Hematopoietic multipotent progenitor cell treated with erythropoietin and hydrocortisone succinate and interleukin-3 and kit ligand, for 17 days (in vitro differentiated cells): ENCODE measurements around the gene SYMPK.

Experiments used
- DNase-seq: peaks from one replicate; pipeline ENCODE4 v3.0.0-alpha.2; 2015; ENCODE audit warnings: low spot score

The SYMPK gene

DNA sequence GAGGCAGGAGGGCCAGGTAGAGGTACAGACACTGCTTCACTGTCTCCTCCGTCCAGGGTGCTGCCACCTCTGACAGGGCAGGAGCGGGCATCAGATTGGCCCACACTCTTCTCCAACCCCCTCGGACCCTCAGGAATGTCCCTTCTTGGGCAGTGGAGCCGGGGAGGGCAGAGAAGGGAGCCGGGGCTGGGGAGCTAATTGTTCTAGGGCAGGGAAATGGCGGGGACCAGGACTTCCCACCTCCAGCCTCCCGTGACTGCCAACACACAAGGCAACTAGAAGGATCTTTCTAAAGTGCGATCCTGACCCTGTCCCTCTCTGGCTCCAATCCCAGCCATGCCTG lies 37.7 kb downstream of the SYMPK start:
- DNase-seq = no peak

DNA sequence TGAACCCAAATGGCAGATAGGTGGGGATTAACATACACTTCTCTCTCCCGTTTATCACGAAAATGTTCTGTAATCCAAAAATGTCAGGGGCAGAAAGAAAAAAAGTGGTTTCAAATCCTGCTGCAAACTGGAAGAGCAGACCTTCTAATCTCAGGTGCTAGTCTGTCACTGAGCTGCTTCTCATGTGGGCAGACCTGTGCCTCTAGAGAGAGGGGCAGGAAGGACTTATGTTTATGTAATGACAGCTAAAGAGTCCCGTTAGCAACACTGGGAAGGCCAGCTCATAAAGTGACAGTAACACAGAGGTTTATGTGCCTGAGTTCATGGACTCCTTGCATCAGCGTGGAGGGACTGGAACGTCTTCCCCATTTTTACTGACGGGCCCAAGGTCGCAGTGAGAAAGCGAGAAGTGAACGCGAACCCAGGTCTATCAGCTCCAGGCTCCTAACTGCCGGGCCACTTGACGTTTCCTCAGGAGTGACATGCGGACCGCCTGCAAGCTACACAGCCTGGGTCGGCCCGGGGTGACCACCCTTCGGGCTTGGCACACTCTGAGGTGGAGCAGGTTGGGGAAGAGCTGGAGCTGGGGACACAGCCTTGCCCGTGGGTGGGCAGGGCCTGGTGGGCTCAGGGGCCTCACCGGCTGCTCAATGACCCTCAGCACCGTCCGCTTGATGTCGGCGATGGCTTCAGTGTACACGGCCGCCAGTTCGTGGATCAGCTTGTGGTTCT lies 38.2 kb downstream of the SYMPK start:
- no peak for DNase-seq

DNA sequence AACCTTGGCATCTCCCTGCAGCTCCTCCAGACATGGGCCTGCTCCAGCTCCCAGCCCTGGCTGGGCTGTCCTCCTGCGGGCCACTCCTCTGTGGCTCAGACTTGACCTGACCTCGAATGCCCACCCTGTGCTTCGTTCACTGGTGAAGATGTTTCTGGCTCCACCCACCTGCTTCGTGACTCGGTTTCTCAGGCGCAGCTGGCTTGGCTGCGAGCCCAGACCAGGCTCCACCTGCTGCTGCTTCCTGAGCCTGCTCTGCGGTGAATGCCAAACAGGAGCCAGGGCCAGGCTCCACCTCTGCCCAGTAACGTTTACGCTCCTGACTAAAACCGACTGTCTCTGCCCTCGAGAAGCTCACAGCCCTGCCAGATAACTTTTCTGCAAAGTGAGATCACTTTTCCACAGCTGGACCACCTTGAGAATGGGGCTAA lies 38.9 kb downstream of the SYMPK start:
- no peak for DNase-seq

DNA sequence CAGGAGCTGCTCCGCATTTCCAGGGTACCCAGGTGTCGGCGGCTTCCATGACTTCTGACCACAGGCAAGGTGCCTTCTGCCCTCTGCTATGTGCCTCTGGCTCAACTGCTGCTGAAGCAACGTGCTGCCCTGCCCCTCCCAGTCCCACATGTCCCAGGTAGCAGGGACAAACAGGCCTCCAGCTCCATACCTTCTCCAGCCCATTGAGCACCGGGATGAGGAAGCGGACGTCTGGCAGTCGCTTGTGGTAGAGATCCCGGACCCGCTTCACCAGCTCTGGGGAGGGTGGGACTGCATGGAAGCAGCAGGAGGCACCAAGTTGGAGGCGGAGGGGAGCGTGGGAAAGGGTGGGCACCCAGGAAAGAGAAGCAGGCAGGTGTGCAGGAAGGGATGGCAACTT lies 39.8 kb downstream of the SYMPK start:
- no peak for DNase-seq

DNA sequence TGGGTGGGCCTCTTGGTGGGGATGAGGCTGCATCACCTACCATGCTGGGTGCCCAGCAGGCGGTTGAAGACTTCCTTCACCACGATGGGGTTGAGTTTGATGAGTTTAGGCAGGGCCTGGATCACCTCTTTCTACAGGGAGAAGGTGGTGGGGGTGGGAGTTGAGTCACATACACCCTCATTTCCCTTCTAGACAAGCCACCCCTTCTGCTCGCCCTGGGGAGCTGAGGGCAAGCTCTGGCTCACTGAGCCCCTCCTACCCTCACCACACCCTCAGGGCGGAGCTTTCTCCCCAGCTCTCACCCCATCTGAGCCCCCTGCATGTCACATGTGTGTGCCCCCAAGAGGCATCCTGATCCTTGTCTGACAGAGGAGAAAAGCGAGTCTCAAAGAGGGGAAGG lies 40.2 kb downstream of the SYMPK start:
- no peak for DNase-seq

DNA sequence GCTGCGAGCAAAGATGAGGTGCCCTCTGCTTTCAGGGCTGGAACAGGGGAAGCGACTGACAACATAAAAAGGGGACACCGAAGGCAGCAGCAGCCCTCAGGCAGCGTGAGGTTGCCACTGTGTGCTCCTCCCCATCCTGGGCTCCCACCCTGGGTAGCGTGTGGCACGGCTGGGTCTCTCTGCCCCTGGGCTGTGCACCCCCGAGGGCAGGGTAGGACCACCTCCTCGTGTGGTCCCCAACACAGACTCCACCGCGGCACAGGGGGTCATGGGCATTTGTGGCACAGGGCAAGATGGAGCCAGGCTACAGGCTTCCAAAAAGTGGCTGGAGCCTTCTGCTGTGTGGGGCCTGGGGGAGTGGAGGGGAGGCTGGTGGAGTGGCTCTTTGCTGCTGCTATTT lies 41.4 kb downstream of the SYMPK start:
- DNase-seq = no peak

DNA sequence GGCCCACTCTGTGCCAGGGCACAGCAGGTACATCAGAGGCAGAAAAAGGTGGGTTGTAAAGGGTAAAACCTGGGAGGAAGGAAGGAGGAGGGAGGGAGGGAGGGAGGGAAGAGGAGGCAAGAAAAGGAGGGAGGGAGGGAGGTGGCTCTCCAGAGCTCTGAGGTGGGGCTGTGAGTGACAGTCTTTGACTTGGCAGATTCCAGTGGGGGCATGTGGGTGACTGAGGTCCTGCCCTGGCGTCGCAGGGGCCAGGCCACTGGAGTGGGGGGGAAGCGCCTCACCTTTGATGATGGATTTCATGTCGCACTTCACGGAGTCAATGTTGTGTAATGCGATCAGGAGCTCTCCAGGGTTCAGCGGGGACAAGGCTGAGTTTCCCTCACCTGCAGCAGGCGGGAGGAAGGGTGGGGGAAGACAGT lies 41.8 kb downstream of the SYMPK start:
- no peak for DNase-seq

DNA sequence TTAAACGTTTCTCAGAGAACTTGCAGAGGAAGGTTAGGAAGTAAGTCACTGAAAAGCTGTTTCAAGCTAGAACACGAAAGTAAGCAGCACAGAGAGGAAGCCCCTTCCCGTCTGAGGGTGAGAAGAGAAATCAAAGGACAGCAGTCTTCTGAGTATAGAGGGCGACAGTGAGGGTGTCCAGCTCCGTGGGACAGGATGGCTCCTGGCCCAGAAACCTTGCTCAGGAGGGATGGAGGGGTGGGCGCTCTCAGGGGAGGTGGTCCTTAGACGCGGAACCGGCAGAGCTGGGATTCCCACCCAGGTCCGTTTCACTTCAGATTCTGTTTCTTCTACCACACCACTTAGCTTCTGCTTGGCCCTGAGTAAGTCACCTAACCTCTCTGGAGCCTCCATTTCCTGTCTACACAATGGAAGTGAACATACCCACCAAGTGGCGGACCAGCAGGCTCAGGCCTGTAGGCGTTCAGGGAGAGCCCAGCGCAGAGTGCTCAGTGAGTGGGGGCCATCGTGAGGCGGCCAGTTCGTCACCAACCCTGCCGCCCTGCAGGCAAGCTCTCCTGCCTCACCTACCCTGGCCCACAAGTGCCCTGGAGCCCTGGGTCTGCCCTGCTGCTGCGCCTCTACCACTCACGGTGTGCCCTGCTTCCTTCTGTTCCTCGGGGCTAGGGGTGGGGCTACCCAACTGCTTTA lies 42.4 kb downstream of the SYMPK start:
- no peak for DNase-seq

DNA sequence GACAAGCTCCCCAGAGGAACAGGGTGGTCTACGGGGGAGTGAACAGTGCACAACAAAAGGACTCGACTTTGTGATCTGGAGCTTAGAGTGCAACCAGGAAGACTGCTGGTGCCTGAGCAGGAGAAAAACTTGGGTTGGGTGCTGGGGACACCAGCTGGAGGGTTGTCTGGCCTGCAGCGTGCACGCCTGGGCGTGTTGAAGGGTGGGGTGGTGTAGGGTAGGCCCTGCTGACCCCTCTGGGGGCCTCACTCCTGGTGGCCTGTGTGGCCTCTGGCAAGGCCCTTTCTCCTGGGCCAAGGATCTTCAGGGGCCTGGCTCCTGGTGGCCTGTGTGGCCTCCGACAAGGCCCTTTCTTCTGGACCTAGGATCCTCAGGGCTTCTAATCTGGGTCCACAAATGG lies 43.2 kb downstream of the SYMPK start:
- DNase-seq = no peak

DNA sequence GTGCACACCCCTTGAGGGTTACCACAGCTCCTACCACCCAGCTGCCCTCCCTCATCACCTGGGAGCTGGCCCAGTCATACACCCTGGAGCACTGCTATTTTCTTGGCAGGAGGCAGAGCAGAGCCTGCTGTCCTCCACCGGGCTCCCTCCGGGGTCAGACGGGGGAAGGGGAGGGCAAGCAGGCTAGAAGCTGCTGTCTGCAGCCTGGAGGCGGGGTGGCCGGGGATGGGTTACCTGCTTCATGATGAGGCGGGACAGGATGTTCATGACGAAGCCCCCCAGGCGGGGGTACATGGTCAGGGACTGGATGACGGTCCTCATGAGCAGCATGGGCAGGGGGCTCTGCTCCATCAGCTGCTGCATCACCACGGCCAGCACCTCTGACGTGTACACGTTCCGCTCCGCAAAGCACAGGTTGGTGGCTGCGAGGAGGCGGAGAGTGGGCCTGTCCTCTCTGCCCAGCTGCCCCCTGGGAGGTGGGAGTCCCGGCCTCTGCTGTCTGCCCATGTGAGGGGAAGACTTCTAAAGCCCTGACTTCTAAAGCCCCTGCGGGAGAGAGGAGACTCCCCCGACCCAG lies 45.1 kb downstream of the SYMPK start:
- no peak for DNase-seq

DNA sequence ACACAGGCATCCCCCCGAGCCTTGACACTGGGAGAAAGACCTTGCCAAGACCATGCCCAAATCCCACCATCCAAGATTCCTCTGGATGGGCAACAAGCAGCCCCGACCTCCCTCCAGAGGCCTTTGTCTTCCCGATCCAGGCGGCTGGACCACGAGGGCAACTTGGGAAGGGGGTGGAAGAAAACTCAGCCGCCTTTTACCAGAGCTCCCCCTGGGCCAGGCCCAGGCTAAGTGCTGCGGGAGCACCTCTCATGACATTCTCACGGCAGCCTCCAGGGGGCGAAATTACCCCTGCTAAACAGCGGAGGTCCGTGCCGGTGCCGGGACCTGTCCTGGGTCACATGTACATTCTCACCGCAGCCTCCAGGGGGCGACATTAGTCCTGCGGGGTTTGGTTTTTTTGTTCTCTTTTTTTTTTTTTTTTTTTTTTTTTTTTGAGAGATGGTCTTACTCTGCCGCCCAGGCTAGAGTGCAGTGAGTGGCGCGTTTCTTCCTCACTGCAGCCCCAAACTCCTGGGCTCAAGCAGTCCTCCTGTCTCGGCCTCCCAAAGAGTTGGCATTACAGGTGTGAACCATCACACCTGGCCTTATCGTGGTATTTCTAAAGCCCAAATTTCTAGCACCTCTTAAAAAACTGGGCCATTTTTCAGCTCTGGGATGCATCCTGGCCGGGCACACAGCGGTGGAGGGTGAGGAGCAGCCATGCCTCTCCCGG lies 45.8 kb downstream of the SYMPK start:
- DNase-seq = peak; percentile 96

DNA sequence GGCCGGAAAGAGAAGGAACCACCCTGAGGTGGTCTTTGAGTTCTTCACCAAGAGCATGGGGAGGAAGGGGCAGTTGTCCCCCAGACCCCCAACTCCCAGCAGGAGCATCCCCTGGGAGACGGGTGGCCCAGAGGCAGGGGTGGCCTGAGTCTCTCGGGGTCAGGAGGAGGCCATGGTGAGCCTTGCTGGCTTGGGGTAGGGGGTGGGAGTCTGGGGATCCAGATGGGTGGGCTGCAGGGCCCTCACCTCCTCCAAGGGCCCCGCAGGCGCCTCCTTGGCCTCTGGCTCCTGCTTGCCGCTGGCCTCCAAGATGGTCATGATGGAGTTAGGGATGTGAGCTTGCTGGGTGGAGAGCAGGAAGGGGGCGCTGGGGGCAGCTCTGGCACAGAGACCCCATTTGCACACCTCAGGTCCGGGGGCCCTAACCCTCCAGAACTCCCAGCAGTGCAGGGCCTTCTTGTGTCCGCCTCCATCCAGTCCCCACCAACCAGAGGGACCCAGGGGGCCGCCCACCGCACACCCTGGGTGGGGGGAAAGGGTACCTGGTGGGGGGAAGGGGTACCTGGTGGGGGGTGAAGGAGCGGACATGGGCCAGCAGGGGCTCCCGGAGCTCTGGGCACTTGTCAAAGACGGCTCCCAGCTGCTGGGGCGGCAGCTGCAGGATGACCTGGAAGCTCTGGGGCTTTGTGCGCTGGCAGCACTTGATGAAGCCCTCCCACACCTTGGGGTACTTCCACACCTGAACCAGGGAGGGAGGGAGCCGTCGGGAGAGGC lies 46.5 kb downstream of the SYMPK start:
- no peak for DNase-seq

DNA sequence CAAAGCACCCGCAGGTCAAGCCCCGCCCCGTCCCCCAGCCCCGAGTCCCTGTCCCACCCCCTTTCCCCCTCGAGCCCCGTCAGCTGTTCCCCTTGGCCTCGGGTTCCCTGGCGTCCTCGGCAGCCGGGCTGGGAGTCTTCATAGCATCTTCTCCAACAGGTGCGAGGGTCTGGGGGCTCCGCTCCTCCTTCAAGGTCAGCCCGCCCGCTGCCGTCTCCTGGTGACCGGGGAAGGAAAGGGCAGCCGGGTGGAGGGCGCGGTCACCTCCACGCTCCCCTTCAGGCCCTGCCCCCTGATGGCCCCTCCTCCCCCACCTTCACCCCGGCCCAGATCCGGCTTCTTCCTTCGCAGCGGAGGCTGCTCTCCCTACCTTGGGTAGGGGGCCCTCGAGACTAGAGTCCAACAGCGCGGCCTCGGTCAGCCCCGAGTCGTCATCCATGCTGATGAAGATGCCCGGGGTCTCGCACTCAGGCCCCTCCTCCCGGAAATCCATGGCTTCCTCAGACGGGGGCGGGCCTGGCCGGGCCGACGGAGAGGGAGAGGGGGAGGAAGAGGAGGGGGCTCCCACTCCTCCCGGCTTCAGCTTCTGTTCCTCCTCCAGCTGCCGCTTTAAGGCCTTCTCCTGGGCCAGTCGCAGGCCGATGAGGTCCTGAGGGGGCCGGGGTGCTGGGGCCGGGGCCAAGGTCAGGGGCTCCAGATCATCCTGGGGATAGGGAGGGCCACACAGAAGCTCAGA lies 47.3 kb downstream of the SYMPK start:
- no peak for DNase-seq

DNA sequence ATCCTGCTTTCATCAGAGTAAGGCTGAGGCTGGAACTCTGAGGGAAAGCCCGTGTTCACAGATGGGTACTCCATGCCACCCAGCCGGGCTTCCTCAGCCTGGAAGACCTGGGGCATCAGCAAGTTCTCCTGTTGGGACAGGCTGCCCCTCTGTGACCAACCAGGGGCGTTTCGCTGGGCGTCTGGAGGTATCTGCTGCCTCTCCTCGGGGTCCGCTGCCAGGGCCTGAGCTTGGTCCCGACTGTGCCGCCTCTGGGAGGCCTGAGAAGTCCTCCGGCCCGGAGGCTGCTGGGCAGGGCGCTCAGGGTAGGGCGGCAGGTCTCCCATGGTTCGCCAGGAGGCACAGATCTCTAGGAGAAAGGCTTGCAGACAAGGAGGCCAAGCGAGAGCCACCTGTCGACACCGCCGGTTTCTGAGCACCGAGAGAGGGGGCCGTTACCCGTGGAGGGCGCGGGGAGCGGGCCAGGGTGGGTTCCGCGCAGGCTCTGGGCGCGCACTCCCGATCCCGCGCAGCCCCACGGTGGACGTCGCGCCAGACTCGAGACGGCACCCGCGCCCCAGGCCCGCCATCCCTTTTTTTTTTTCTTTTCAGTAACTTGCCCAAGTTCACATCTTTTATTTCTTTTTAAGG lies 48.0 kb downstream of the SYMPK start, which contains the start of gene RSPH6A:
Gene RSPH6A, minus strand, starts transcription at position 458 of the 630 bp plus-strand sequence. Its CDS starts 132 bp downstream, at position 326.
- no peak for DNase-seq

DNA sequence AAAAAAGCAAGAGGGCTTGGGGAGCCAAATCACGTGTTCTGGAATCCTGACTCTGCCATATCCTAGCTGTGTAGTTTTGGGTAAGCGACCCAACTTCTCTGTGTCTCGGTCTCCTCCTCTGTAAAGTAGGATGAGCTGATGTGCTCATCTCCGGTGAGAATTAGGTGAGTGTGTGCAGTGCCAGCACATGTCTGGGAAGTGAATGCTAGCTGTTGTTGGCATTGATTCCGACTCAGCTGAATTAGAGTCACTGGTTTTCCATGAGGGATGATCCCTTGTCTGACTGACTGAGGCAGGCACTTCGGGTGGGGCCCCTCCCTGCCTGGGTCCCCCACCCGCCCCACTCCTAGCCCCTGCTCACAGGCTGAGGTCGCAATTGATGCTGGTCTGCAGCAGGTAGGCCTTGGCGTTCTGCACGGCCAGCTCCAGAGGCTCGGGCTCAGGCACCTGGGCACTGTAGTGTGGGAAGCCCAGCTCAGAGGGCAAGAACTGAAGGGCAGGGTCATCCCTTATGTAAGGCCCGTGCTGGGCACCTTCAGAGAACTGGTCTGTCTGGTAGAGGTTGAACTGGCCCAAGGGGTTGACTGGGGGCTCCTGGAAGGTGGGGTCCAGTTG lies 48.7 kb downstream of the SYMPK start:
- DNase-seq = no peak

DNA sequence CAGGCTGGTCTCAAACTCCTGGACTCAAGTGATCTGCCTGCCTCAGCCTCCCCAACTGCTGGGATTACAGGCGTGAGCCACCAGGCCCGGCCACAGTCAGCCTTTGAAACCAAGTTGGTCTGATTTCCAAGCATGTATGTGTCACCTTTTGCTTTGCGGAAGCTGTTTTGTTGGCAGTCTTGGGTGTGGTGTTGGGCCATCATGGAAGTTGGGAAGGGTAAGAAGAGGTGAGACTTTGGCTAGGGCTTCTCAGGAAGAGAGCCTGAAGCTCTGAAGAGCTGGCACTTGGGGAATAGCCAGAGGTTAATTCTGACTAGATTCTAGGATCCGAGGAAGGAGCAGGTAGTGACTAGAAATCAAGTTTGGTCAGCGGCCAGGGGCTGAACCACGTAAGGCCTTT lies 50.6 kb downstream of the SYMPK start:
- no peak for DNase-seq

DNA sequence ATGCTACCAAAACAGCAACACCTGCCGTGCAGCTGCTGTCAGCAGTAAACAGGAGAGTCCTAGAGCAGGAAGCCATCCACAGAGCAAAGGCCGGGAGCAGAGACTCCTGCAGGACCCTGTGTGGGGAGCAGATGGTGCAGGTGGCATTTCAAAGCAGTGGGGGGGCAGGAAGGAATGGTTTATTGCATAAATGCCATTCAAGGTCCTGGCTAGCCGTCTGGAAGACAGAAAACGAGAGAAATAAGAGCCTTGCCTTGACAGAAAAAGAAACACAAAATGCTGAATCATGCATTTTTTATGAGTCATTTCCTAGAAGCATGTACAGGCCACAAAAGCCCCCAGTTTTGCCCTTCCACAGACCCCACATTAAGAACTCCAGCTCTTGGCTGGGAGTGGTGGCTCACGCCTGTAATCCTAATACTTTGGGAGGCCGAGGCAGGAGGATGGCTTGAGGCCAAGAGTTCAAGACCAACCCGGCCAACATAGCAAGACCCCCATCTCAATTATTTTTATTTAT lies 53.2 kb downstream of the SYMPK start:
- DNase-seq = no peak

DNA sequence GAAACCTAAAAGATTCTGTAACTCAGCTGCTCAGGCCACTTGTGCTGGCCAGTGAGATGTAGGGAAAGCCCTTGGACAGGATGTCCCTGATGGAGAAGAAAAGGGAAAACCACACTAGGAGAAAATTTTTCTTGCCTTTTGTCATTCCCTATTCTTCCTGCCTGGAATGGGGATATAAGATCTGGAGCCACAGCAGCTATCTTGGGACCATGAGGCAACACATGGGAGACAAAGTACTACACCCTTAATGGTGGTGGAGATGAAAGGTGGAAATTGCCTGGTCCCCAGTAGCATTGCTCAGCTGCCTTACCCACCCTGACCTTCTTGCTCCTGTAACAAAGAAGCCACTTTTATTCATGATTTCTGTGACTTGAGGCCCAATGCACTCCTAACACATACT lies 57.2 kb downstream of the SYMPK start:
- no peak for DNase-seq

DNA sequence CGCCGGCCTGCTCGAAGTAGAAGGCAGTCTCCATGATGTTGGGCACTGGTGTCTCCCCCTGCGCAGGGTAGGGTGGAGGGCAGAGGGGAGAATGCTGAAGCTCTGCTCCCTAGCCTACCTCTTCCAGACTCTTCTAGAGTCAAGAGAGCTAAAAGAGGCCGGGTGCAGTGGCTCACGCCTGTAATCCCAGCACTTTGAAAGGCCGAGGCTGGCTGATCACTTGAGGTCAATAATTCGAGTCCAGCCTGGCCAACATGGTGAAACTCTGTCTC lies 58.1 kb downstream of the SYMPK start:
- no peak for DNase-seq
